Measurements from ENCODE around the gene CASKIN1.
A peak's percentile ranks its signal among the peaks of the same experiment; 100 is the strongest.
"Not testable (repeated sequence)": the region's sequence is repeated elsewhere in the genome, so short reads cannot be mapped to it uniquely, and the experiment has no call there.

CASKIN1 gene

DNA sequence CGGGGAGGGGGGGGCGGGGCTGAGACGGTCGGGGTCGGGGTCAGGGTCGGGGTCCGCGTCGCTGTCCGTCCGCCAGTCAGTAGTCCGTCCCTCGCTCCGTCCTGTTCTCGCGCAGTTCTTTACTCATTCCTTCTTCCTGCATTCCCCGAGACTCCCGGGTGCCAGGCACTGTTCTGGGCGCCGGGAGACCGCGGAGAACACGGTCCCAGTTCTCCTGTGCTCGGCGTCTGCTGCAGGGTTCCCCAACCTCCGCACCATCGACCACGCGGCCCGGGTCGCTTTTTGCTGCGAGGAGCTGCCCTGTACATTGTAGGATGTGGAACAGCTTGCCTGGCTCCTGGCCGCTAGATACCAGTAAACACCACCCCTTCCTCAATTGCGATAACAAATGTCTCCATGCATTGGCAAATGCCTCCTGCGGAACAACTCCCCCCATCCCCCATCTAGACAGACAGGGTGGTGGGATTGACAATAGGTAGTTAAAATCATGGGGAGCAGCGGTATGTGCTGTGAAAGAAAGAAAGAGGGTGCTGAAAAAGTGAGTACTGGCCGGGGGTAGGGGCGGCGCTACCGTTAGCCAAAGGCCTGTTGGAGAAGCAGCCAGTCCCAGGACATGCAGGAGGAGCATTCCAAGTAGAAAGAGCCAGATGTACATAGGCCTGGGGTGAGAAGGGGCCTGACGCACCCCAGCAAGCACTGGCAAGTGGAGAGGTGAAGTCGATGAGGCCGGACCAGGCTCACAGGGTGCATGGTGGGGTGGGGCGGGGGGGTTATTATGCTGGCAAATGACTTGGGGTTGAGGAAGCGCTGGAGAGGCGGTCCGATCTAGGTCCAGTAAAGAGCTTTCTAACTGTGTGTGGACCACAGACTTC lies 40.2 kb downstream of the CASKIN1 start:
- DNase-seq (ENCODE audit: low spot score) = peak; percentile 35

DNA sequence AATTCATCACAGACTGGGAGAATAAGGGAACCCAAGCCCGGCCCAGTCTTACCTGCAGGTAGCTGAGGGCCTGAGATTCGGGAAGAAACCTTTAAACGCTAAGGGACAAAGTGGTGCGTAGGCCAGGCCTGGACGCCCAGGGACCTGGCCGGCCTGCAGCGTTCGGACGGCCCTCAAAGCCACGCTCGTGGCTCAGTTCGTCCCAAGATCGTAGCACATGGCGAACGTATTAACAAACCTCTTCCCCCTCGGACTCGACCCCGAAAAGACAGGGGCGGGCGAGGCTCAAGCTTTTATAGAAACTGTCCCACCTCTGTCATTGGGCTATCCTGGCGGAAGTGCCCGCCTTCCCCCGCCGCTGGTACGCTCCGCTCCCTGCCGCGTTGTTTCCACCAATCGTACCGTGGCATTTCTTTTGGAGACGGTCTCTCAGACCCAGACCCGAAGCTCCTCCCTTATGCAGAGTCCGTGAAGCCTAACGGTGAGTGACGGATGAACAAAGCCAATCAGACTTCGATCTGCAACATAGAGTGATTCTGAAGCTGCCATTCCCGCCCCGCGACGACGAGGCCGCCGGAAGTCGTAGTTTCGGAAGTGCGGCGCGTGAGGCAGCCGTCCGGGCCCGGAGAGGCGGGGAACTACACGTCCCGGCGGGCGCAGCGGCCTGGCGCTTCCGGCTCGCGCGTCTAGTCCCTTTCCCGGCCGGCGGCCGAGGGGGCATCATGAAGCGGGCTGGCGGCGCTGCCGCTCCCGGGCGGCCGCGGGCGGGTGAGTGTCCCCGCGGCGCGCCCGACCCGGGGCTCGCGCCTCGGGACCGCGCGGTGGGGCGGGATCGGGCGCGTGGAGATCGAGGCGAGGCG lies 41.1 kb downstream of the CASKIN1 start, which contains the start of gene TRAF7:
Gene TRAF7, plus strand, starts transcription at position 692 of the 860 bp plus-strand sequence. CDS start 8,139 bp downstream, outside the sequence.
- peak; percentile 100 for DNase-seq (ENCODE audit: low spot score)

- no peak for DNase-seq (ENCODE audit: low spot score)
These were observed 41.8 kb downstream of the CASKIN1 start for GRCh38 chr16:2154533-2155090.

DNA sequence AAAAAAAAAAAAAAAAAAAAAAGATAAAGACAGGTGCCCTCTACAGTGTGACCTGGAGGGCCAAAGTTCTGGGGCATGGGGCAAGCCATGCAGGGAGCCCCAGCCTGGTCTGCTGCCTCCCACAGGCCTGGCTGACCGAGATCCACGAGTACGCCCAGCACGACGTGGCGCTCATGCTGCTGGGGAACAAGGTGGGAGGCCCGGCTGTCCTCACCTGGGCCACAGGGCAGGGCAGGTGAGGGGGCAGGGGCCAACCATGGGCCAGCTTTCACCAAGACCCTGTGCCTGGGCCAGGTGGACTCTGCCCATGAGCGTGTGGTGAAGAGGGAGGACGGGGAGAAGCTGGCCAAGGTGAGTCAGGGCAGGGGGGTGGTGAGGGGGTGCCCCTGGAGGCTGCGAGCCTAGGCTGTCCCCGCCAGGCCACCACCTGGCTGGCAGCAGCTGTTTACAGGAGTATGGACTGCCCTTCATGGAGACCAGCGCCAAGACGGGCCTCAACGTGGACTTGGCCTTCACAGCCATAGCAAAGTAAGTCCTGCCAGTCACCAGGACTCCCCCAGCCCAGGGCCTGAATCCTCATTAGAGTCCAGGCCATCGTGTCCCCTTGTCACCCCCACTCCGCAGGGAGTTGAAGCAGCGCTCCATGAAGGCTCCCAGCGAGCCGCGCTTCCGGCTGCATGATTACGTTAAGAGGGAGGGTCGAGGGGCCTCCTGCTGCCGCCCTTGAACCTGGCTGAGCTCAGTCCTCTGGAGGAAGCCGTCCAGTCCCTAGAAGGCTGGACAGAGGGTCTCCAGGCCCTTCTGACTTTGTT lies 43.5 kb downstream of the CASKIN1 start:
- DNase-seq (ENCODE audit: low spot score) = peak; percentile 33

DNA sequence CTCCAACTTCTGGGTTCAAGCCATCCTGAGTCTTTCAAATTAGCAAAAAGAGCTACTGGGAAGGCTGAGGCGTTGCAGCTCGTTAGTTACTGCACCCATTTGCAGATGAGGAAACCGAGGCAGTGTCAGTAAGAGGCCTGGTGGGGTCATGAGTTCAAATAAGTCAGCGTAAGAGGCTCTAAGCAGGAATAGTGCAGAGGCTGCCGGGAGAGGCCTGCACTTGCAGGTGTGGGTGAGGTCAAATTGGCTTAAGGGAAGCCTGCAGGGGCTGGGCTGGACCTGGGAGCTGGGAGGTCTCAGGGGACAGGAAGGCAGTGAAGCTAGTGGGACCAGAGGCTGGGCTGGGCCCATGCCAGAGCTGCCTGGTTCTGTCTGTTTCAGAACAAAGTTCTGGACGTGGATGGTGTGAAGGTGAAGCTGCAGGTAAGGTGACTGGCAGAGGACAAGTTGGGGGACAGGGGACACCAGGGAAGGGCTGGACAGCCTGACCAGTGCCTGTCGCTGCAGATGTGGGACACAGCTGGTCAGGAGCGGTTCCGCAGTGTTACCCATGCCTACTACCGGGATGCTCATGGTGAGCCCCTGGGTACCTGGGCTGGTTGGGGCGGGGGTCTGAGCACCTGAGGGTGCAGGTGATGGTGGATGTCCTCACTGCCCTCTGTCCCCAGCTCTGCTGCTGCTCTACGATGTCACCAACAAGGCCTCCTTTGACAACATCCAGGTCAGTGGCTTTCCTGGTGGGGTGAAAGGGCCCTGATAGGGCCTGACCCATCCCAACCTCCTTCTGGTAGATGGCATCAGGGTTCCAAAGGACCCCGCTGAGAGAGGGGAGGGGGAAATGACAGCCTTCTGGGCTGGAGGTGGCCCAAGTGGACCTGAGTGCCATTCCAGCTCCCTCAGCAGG lies 45.0 kb downstream of the CASKIN1 start:
- no peak for DNase-seq (ENCODE audit: low spot score)

DNA sequence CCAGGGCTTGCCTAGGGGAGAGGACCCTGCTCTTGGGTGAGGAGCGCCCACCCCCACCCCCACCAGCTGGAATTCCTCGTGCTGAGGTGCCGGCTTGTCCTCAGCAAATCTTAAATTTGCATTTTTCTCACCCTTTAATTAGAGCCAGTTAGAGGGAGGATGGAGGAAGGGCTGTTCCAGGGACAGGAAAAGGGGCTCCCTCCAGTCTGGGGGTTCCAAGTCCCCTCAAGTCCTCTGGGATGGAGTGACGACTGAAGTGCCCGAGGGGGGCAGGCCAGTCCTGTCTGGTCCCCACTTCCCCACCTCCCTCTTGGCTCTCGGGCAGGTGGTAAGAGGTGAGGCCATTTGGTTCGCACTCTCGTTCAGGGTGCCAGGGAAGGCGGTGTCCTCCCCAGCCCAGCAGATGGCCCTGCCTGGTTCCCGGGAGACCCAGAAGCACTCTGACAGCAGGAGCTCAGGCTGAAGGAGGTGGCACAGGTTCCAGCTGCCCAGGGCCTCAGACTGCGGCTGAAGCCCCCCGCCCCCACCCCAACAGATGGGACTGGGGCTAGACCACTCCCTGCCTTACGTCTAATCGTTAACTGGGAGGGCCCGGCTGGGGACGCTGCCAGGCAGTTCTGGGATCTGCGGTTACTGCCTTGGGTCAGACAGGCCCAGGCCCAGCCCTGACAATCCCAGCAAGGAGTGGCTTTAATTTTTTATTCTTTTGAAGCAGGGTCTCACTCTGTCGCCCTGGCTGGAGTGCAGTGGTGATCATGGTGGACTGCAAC lies 45.8 kb downstream of the CASKIN1 start:
- peak; percentile 47 for DNase-seq (ENCODE audit: low spot score)

DNA sequence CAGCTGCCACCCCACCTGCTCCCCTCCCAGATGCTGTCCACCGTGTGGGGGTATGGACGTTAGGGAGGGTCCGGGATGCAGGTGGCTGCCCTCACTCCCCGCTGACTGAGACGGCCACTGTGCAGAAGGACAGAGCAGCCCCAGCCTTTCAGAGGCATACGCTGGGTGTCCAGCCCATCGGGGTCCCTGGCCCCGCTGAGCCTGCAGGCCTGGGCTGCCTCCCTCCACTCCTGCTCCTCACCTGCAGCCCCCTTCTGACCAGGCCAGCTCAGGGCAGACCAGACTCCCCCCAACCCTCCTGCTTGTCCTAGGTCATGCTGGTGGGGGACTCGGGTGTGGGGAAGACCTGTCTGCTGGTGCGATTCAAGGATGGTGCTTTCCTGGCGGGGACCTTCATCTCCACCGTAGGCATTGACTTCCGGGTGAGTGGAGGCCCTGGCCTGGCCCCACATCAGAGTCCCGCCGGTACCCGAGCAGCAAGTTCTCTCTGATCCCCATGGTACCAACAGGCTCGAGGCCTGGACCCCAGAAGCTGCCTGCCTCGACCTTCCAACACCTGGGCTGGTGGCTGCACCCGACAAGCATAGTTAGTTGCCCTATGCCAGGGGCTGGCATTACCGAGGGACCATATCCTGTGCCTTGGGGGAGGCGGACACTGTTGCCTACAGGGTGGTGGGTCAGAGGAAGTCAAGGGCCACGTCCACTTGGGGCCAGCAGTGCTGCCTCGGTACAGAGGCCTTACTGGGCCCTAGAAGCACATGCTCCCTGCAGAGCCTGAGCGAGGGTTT lies 46.6 kb downstream of the CASKIN1 start:
- no peak for DNase-seq (ENCODE audit: low spot score)

GRCh38 chr16:2148714-2149629 lies 47.4 kb downstream of the CASKIN1 start:
- no peak for DNase-seq (ENCODE audit: low spot score)

DNA sequence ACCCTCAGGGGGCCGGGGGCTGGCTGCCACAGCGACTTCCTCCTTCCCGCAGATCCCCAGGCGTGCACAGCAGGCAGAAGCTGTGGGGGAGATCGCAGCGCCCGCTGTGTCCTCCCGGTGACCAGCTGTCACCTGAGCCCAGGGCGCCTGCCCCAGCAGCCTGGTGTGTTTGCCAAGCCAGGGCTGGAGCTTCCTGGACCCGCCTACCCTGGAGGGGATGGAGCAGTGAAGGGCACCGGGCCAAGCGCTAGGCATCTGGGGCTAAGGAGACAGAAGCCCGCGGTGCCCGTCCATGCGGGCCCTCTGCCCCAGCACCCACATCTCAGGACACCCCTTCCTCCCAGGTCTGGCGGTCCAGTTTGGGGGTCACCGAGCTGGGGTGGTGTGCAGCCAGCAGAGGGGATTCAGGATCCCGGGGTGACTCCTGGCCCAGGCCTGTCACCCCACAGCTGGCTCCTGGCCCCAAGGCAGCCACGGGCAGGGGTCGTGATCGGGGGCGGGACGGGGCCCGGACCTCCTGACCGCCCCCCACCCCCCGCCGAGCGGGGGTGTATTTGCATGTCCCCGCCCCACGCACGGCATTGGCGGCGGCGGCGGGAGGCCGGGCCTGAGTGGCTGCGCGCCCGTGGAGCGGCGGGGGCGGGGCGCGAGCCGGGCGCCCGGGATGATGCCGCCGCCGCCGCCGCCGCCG lies 48.3 kb downstream of the CASKIN1 start, which contains the start of gene RAB26:
Gene RAB26, plus strand, starts transcription at position 645 of the 691 bp plus-strand sequence. CDS start 159 bp downstream, outside the sequence.
- DNase-seq (ENCODE audit: low spot score) = peak; percentile 80

- no peak for DNase-seq (ENCODE audit: low spot score)
These were observed 49.0 kb downstream of the CASKIN1 start for GRCh38 chr16:2147378-2147777.

DNA sequence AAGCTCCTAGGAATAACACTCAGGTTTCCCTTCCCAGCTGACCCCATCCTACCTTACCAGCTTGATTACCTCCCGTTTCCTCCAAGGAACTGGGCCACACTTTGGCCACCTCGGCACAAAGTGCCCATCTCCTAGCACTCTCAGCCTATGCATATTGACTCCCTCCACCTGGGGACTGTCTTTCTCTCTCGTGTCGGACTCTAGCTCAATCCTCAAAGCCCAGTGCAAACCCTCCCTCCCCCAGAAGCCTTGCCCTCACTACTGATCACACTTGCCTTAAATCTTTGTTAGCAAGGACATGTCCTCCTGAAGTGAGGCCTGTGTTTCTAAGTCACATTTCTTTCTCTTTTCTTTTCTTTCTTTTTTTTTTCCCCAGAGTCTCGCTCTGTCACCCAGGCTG lies 50.6 kb downstream of the CASKIN1 start:
- DNase-seq (ENCODE audit: low spot score) = no peak

DNA sequence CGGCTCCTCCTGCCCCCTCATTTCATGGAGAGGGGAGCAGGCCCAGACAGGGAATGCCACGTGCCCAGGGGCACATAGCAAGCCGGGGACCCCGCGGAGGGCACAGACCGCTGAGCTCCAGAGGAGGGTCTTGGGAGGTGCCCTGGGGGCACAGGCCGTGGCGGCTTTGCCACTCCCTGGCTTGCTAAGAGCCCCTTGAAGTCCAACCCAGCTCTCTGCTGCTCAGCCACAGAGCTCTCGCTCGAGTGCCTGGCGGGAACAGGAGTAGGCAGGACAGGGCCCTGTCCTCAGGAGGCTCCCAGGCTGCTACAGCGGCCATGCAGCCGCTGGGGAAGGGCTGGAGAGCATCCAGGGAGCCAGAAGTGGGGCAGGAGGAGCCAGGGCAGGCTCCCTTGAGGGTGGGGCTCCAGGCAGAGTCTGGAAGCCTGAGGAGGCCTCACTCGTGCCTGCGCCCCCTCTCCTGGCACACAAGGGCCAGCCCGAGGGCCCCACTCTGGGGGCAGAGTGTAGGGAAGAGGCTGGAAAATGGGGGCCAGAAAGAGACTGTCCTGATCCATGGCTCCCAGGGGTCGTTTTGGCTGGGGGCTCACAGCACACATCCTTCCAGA lies 52.4 kb downstream of the CASKIN1 start:
- DNase-seq (ENCODE audit: low spot score) = no peak

DNA sequence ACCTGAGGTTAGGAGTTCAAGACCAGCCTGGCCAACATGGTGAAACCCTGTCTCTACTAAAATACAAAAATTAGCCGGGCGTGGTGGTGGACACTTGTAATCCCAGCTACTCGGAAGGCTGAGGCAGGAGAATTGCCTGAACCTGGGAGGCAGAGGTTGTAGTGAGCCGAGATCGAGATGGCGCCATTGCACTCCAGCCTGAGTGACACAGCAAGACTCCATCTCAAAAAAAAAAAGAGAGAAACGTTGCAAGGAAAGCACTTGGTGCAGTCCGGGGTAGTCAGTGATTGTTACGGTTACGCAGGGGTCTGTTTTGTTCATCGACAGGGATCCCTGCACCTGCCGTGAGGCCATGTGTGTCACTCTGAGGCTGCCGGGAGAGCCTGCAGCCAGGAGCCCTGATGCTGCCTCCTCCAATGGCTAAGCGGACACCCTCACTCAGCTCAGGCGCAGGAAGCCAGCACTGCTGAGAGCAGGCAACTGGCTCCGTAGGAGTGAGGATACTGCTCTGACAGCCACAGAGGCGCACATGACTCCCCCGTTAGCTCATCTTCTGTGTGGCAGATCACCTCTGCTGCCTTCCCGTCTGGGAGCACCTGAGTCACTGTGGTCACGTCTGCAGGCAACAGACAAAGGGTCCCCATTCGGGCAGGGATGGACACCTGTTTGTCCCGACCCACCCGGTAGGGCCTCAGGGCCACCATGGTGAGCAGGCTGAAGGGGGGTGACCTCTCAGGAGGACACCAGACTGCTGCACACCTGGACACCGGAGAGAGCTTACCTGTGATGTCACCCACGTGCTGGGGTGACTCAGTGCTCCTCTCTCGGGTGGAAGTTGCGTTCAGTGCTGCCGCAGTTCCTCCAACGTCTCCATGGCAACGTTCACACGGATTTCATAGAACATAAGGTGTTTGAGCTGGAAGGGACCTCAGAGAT lies 53.2 kb downstream of the CASKIN1 start:
- DNase-seq (ENCODE audit: low spot score) = peak; percentile 44

DNA sequence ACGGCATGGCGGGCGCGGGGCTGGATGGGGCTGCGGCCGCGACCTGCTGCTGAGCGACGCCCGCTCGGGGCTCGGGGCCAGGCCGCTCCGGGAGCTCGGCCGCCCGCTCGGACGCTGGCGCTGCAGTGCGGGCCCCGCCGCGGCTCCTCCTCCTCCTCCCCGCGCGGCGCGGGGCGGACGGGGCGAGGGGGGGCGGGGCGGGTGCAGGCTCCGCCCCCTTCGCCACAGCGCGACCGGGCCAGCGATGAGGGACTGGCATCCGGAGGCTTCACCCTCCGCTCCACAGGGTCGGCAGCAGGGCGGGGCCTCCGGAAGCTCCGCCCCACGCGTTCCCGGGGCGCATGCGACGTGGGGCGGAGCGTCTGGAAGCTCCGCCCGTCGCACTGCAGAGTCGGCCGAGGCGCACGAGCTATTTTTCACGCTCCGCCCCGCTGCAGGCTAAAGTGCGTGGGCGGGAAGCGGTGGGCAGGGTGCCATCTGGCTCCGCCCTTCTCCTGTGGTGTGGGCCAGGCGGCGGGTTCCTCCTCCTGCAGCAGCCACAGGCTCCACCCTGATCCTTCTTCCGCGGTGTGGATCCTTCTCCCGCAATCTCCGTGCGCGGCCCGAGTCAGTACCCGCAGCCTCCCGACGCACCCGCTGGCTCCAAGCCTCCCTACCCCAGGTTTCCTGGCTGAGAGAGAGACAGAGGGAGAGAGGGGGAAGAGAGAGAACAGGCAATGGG lies 60.5 kb downstream of the CASKIN1 start, which contains the start of gene PKD1:
Gene PKD1, minus strand, starts transcription at position 129 of the 721 bp plus-strand sequence. CDS start 209 bp downstream, outside the sequence.
- DNase-seq (ENCODE audit: low spot score) = peak; percentile 77

DNA sequence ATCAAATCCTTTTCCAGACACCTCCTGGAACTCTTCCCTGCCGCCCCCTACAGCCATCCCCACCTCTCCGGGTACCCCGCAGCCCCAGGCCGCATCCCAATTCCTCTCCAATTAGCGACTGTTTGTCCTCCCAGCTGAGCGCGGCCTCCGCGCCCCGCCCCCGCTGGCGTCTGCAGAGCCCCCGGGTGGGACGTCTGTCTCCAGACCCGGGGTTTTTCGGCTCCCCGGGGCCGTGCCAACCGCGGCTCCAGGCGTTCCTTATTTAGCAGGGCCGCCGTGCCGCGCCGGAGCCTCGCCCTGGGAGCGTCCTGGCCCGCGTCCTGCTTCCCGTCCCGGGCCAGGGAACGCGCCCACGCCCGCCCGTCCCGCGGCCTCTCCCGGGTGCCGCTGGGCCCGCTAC lies 61.3 kb downstream of the CASKIN1 start:
- not testable (repeated sequence) for DNase-seq (ENCODE audit: low spot score)

All from SW480 (cell line).